ENCODE results near the gene PNPLA7.

- TF ChIP-seq POLR2AphosphoS5 (IDR thresholded peaks at IDR 0.05) = no peak
- TF ChIP-seq CTCF (IDR thresholded peaks at IDR 0.05 in 8 of 11, conservative IDR thresholded peaks at IDR 0.05 in 3 of 11) = no peak
Measured at GRCh38 chr9:137445930-137446431, 104.2 kb downstream of the PNPLA7 start.

Measured in spleen (tissue), 7 donors.